ENCODE results near the gene CHKA. TPM values are rescaled to one million over a fixed set of nuclear protein-coding genes. Genes with fewer than 3 reads are reported as not detected.

Gene CHKA
- total and polyA plus RNA-seq, 2 of the 8 experiments (the other 6 are each of a cell fraction or from before 2014, with no cell fraction given): 61.2 to 86.6 TPM

DNA sequence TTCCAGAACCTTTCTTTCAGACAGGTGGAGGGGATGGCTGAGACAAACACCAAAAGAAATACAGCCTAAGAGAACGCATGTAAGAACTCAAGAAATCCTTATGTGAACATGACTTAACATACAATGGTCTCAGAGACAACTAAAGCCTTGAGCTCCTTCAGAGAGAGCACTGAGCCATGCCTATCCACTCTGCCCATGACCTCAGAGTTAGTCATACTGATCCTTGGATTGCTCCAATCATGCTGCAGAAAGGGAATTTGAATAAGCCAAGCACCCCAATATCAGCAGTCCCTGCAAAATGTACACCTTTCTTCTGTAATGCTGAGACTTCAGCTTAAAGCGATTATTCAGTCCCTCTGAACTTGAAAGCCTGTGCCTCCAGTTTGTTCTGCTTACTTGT lies 43.2 kb upstream of the CHKA start (continued):
- TF ChIP-seq KDM5A (IDR thresholded peaks at IDR 0.05; ENCODE audit: low read length) (no peak), YY1 (IDR thresholded peaks at IDR 0.05; ENCODE audit: low read depth, low read length) (no peak)

All from H1 (cell line).